H1 (cell line): ENCODE data around the gene KCNJ16. TPM values are rescaled to one million over a fixed set of nuclear protein-coding genes. Genes with fewer than 3 reads are reported as not detected.

Experiments
- CTCF ChIA-PET: fragments of 300-600 bp; sonication (Branson Sonifier 250); formaldehyde crosslinking; loops from one replicate; lab custom pipeline; 2021; ENCODE audit not compliant: partially characterized antibody; lab: Charles Lee
- POLR2A ChIA-PET: fragments of 300-600 bp; sonication (Branson Sonifier 250); formaldehyde crosslinking; loops from one replicate; lab custom pipeline; 2021; ENCODE audit warnings: inconsistent platforms; ENCODE audit not compliant: partially characterized antibody; lab: Charles Lee
- DNase-seq, 2 experiments: peaks; one replicate each; pipeline versions ENCODE4 v3.0.0 to v3.0.0-alpha.2; 2010 to 2022; ENCODE audit warnings: low spot score in 2 of 2, low read depth in 1 of 2, mixed read lengths in 1 of 2
- FAIRE-seq: peaks from 2 replicates; lab custom pipeline; 2011; peaks lifted over from hg19 to GRCh38; lab: Jason Lieb, UNC
- H2AFZ ChIP-seq: 2 replicates; pipeline ENCODE4 v1.8.1; 2012; ENCODE audit warnings: low read length, inconsistent platforms
- H2AK5ac ChIP-seq: 2 replicates; pipeline ENCODE4 v1.6.1; 2013; ENCODE audit warnings: low read depth, low read length
- H2BK120ac ChIP-seq: replicated peaks from 2 replicates; pipeline ENCODE3; 2013; ENCODE audit warnings: low read depth, low read length, inconsistent platforms
- H2BK12ac ChIP-seq: 2 replicates; pipeline ENCODE4 v1.6.1; 2013; ENCODE audit warnings: low read depth, low read length
- H2BK15ac ChIP-seq: 2 replicates; pipeline ENCODE4 v1.6.1; 2013; ENCODE audit warnings: low read length
- H2BK20ac ChIP-seq: 2 replicates; pipeline ENCODE4 v1.6.1; 2013; ENCODE audit warnings: low read length
- H2BK5ac ChIP-seq: 2 replicates; pipeline ENCODE4 v1.6.1; 2013; ENCODE audit warnings: low read depth, low read length
- H3K14ac ChIP-seq: 2 replicates; pipeline ENCODE4 v1.6.1; 2013; ENCODE audit warnings: inconsistent platforms; ENCODE audit not compliant: insufficient read length
- H3K18ac ChIP-seq: 2 replicates; pipeline ENCODE4 v1.6.1; 2013; ENCODE audit warnings: low read length; ENCODE audit errors: extremely low read depth
- H3K23ac ChIP-seq: 2 replicates; pipeline ENCODE4 v1.6.1; 2013; ENCODE audit warnings: inconsistent platforms; ENCODE audit not compliant: insufficient read length
- H3K23me2 ChIP-seq: 2 replicates; pipeline ENCODE4 v1.6.1; 2013; ENCODE audit warnings: low read depth, low read length
- H3K27ac ChIP-seq: 2 replicates; pipeline ENCODE4 v1.6.1; 2011; ENCODE audit warnings: low read depth, low read length, inconsistent platforms
- H3K27me3 ChIP-seq, 4 experiments: replicated peaks in 1 of 4; 1 replicate in 1 of 4; 2 replicates in 3 of 4; pipeline versions ENCODE4 v1.6.1 to v1.8.1; 2011 to 2013; ENCODE audit warnings: low read length in 3 of 4, mild to moderate bottlenecking in 3 of 4, inconsistent platforms in 2 of 4, mixed read lengths in 2 of 4, moderate library complexity in 1 of 4; ENCODE audit not compliant: control insufficient read depth in 3 of 4, insufficient read depth in 3 of 4; ENCODE audit errors: extremely low read depth in 1 of 4
- H3K36me3 ChIP-seq, 4 experiments: 2 replicates each; pipeline versions ENCODE4 v1.6.1 to v1.8.1; 2011 to 2013; ENCODE audit warnings: mild to moderate bottlenecking in 4 of 4, low read length in 3 of 4, moderate library complexity in 2 of 4, control low read depth in 1 of 4, inconsistent platforms in 1 of 4; ENCODE audit not compliant: insufficient read depth in 4 of 4, control insufficient read depth in 2 of 4
- H3K4ac ChIP-seq: replicated peaks from 2 replicates; pipeline ENCODE3; 2013; ENCODE audit warnings: low read length, low read depth, mixed read lengths, inconsistent platforms; ENCODE audit not compliant: insufficient read length
- H3K4me1 ChIP-seq, 4 experiments: replicated peaks in 1 of 4; 1 replicate in 1 of 4; 2 replicates in 3 of 4; pipeline versions ENCODE4 v1.6.1 to v1.8.1; 2011 to 2013; ENCODE audit warnings: low read length in 3 of 4, inconsistent platforms in 2 of 4, mixed read lengths in 1 of 4; ENCODE audit not compliant: insufficient read depth in 4 of 4, control insufficient read depth in 3 of 4
- H3K4me2 ChIP-seq, 2 experiments: 2 replicates each; pipeline versions ENCODE4 v1.6.1 to v1.8.1; 2011 to 2013; ENCODE audit warnings: low read depth in 2 of 2, low read length in 2 of 2, control low read depth in 1 of 2, inconsistent platforms in 1 of 2, mild to moderate bottlenecking in 1 of 2; ENCODE audit not compliant: insufficient read depth in 1 of 2
- H3K4me3 ChIP-seq, 4 experiments: fragments of 200-600, 300-600 bp in 1 of 4; sonication (generic), shearing (Covaris generic), sonication (Bioruptor Twin) in 1 of 4; 2 replicates each; pipeline versions ENCODE4 v1.5.1 to v1.8.1; 2011 to 2016; ENCODE audit warnings: low read length in 4 of 4, low read depth in 3 of 4, control low read depth in 2 of 4, inconsistent platforms in 2 of 4, mild to moderate bottlenecking in 2 of 4, mixed read lengths in 1 of 4, moderate library complexity in 1 of 4; ENCODE audit not compliant: insufficient read depth in 2 of 4; ENCODE audit errors: extremely low read depth in 1 of 4
- H3K56ac ChIP-seq: replicated peaks from 2 replicates; pipeline ENCODE3; 2013; ENCODE audit warnings: low read depth, mild to moderate bottlenecking, mixed read lengths, low read length, inconsistent platforms; ENCODE audit not compliant: insufficient read length
- H3K79me1 ChIP-seq: 2 replicates; pipeline ENCODE4 v1.6.1; 2013; ENCODE audit warnings: low read depth, low read length, control low read depth
- H3K79me2 ChIP-seq, 2 experiments: 2 replicates each; pipeline versions ENCODE4 v1.6.1 to v1.8.1; 2012 to 2013; ENCODE audit warnings: low read length in 2 of 2, mild to moderate bottlenecking in 2 of 2, inconsistent platforms in 1 of 2; ENCODE audit not compliant: insufficient read depth in 2 of 2, control insufficient read depth in 1 of 2
- H3K9ac ChIP-seq, 4 experiments: replicated peaks in 1 of 4; 1 replicate in 1 of 4; 2 replicates in 3 of 4; pipeline versions ENCODE4 v1.6.1 to v1.8.1; 2011 to 2013; ENCODE audit warnings: low read depth in 3 of 4, low read length in 3 of 4, control low read depth in 2 of 4, mild to moderate bottlenecking in 2 of 4, moderate library complexity in 2 of 4, inconsistent platforms in 1 of 4; ENCODE audit errors: extremely low read depth in 1 of 4
- H3K9me3 ChIP-seq, 2 experiments: 2 replicates each; pipeline versions ENCODE4 v1.6.1 to v1.8.1; 2012 to 2013; ENCODE audit warnings: mild to moderate bottlenecking in 2 of 2, moderate library complexity in 2 of 2, control low read depth in 1 of 2, inconsistent platforms in 1 of 2, low read depth in 1 of 2, low read length in 1 of 2, mixed read lengths in 1 of 2; ENCODE audit not compliant: insufficient read depth in 2 of 2
- H4K20me1 ChIP-seq, 2 experiments: replicated peaks in 1 of 2; 2 replicates each; pipeline versions ENCODE3 to v1.8.1; 2011 to 2013; ENCODE audit warnings: inconsistent platforms in 2 of 2, low read length in 2 of 2, mild to moderate bottlenecking in 1 of 2; ENCODE audit not compliant: insufficient read depth in 2 of 2, control insufficient read depth in 1 of 2
- H4K5ac ChIP-seq: 2 replicates; pipeline ENCODE4 v1.6.1; 2013; ENCODE audit warnings: low read length, low read depth, mixed read lengths, inconsistent platforms; ENCODE audit not compliant: insufficient read length
- H4K8ac ChIP-seq: 2 replicates; pipeline ENCODE4 v1.8.0; 2013; ENCODE audit warnings: mild to moderate bottlenecking, moderate library complexity, low read length, inconsistent platforms; ENCODE audit not compliant: insufficient read depth; ENCODE audit errors: extremely low read depth
- H4K91ac ChIP-seq: replicated peaks from 2 replicates; pipeline ENCODE3; 2013; ENCODE audit warnings: low read length, mixed read lengths, inconsistent platforms; ENCODE audit not compliant: insufficient read length
- ASH2L ChIP-seq: fragments of 200-600, 300-600 bp; sonication (generic); IDR thresholded peaks from one replicate; pipeline ENCODE4 v1.7.1; 2017; ENCODE audit warnings: low read length
- CBX8 ChIP-seq: fragments of 300-800, 300-1000 bp; sonication (generic); IDR thresholded peaks from 2 replicates; pipeline ENCODE4 v1.7.1; 2016; ENCODE audit warnings: low read depth, low read length, borderline replicate concordance
- KDM1A ChIP-seq: fragments of 200-600, 300-600 bp; sonication (generic); IDR thresholded peaks from 2 replicates; pipeline ENCODE4 v1.7.1; 2016; ENCODE audit warnings: mild to moderate bottlenecking, low read length, borderline replicate concordance
- NRF1 ChIP-seq: IDR thresholded peaks from 2 replicates; pipeline ENCODE4 v1.6.1; 2011; ENCODE audit warnings: mild to moderate bottlenecking, low read depth, low read length, improper control_type of control experiment
- RAD21 ChIP-seq, 2 experiments: IDR thresholded peaks in 1 of 2; conservative IDR thresholded peaks in 1 of 2; 2 replicates each; pipeline ENCODE4 v1.6.1; 2011; ENCODE audit warnings: low read depth in 2 of 2, low read length in 2 of 2, improper control_type of control experiment in 1 of 2, inconsistent platforms in 1 of 2, mild to moderate bottlenecking in 1 of 2, moderate library complexity in 1 of 2
- SIRT6 ChIP-seq: IDR thresholded peaks from one replicate; pipeline ENCODE4 v1.7.1; 2012; ENCODE audit warnings: low read length, inconsistent platforms
- SRF ChIP-seq: IDR thresholded peaks from 2 replicates; pipeline ENCODE4 v1.6.1; 2011; ENCODE audit warnings: mild to moderate bottlenecking, low read depth, low read length, moderate library complexity
- WGBS, 2 experiments: shearing (Covaris generic) in 1 of 2; methylation state at CpG; one replicate each; pipeline versions ENCODE4 v1.1.6 to v1.1.7; 2013 to 2015; ENCODE audit warnings: low lambda C conversion rate in 2 of 2, mixed read lengths in 2 of 2, inconsistent platforms in 1 of 2, low coverage in 1 of 2, missing lambda C conversion rate in 1 of 2; ENCODE audit not compliant: insufficient replicate concordance in 2 of 2, insufficient coverage in 1 of 2, insufficient read length in 1 of 2; ENCODE audit errors: extremely low coverage in 1 of 2, missing lambda C conversion rate in 1 of 2; 5-methylcytosine and 5-hydroxymethylcytosine counted together
- polyA plus RNA-seq, 7 experiments: library from polyadenylated mRNA; depleted of rRNA in 3 of 7; stranded (reverse) in 5 of 7; unstranded in 2 of 7; fragments of >200 nt in 5 of 7; fragments of 200-250 nt in 2 of 7; gene quantifications; 1 replicate in 5 of 7; 2 replicates in 1 of 7; 4 replicates in 1 of 7; pipeline versions ENCODE4 v1.2.1 to v1.2.3, GENCODE V29; 2011 to 2013; ENCODE audit warnings: missing spikeins in 2 of 7, mixed read lengths in 2 of 7
- total RNA-seq: library from RNA; stranded (reverse); fragmentation: NEBNext Ultra II Directional; extraction: Animal tissue kit (Norgen Biotek cat#: 25700); gene quantifications from 2 replicates; pipeline ENCODE4 v1.2.1, GENCODE V29; 2021

KCNJ16 gene
- total and polyA plus RNA-seq, 2 of the 8 experiments (the other 6 are each of a cell fraction or from before 2014, with no cell fraction given), result not detected

- Histone ChIP-seq H3K23me2 (no peaks in the 10 kb centered on the region), H2BK5ac (no peak overlapping the region), H3K4me3 (no peak overlapping the region), H3K4me2 (no peak overlapping the region), H3K23ac (no peak overlapping the region), H3K18ac (no peak overlapping the region), H2BK120ac (no peak overlapping the region), H4K91ac (no peak overlapping the region), H3K27ac (no peak overlapping the region), H3K27me3 (no peaks in the 10 kb centered on the region), H2BK12ac (no peak overlapping the region), H3K79me2 (no peaks in the 10 kb centered on the region), H4K5ac (no peak overlapping the region), H4K20me1 (no peaks in the 10 kb centered on the region), H4K8ac (no peak overlapping the region), H3K56ac (no peak overlapping the region), H3K36me3 (no peaks in the 10 kb centered on the region), H3K4me1 (no peaks in the 10 kb centered on the region), H2BK15ac (no peak overlapping the region), H3K4ac (no peak overlapping the region), H3K9ac (no peak overlapping the region), H2BK20ac (no peak overlapping the region), H3K9me3 (no peaks in the 10 kb centered on the region), H3K14ac (no peak overlapping the region), H3K79me1 (no peaks in the 10 kb centered on the region), H2AK5ac (no peak overlapping the region), H2AFZ (no peak overlapping the region)
- FAIRE-seq (no peak), DNase-seq (no peak)
- POLR2A ChIA-PET, result no interaction called here
- 88% methylated on average over 5 of the region's 5 CpGs; no CpG with 5 or more reads in 1 of the 2 experiments for WGBS, 2 experiments
- TF ChIP-seq RAD21 (IDR thresholded peaks at IDR 0.05 in 1 of 2, conservative IDR thresholded peaks at IDR 0.05 in 1 of 2; ENCODE audit: low read depth in 2 of 2, low read length in 2 of 2) (no peak), CBX8 (no peak), KDM1A (no peak), NRF1 (no peak), SIRT6 (no peak), SRF (no peak), ASH2L (no peak)
- TF ChIP-seq, all 59 proteins: peak for 0
- CTCF ChIA-PET, result no interaction called here
Observed at GRCh38 chr17:70034158-70034557, 40.9 kb upstream of the KCNJ16 start.
